SK-N-SH (cell line): Measurements from ENCODE around the gene BABAM2.

ENCODE experiments used
- CTCF ChIP-seq: fragments of 200-600 bp; sonication (generic); IDR thresholded peaks from 2 replicates; pipeline ENCODE4 v1.6.1; 2017; ENCODE audit warnings: antibody characterized with exemption, mild to moderate bottlenecking, moderate library complexity
- TEAD4 ChIP-seq: IDR thresholded peaks from 2 replicates; pipeline ENCODE4 v1.4.0; 2012; ENCODE audit warnings: mild to moderate bottlenecking, borderline replicate concordance; ENCODE audit not compliant: insufficient read depth
- USF2 ChIP-seq: fragments of 150-350 bp; IDR thresholded peaks from 2 replicates; pipeline ENCODE4 v1.6.1; 2017; ENCODE audit warnings: antibody characterized with exemption, low read length, low read depth, borderline replicate concordance
- YY1 ChIP-seq: IDR thresholded peaks from 2 replicates; pipeline ENCODE4 v1.4.0; 2012; ENCODE audit warnings: low read depth, mild to moderate bottlenecking

- TF ChIP-seq CTCF (no peak), YY1 (no peak), USF2 (no peak), TEAD4 (no peak)
These were observed 316.2 kb downstream of the BABAM2 start for GRCh38 chr2:28206762-28207161.
